HL-60 (cell line): ENCODE measurements around the gene SORBS2.

Source experiments
- DNase-seq, 2 experiments: peaks; one replicate each; pipeline ENCODE4 v3.0.0-alpha.2; 2010 to 2020; ENCODE audit warnings: low read depth in 1 of 2, low spot score in 1 of 2
- H3K27ac ChIP-seq: fragments of 250-450 bp; sonication (Bioruptor Pico); replicated peaks from 2 replicates; pipeline ENCODE4 v1.5.1; 2020; ENCODE audit warnings: mild to moderate bottlenecking, moderate library complexity
- H3K27me3 ChIP-seq: fragments of 250-450 bp; sonication (Bioruptor Pico); 2 replicates; pipeline ENCODE4 v1.5.1; 2021; ENCODE audit warnings: mild to moderate bottlenecking, moderate library complexity; ENCODE audit not compliant: insufficient read depth, poor library complexity, severe bottlenecking
- H3K4me3 ChIP-seq: replicated peaks from 2 replicates; pipeline ENCODE4 v1.5.1; 2011; ENCODE audit warnings: mild to moderate bottlenecking, control low read depth, low read length; ENCODE audit not compliant: insufficient read depth
- CTCF ChIP-seq: IDR thresholded peaks from one replicate; pipeline ENCODE4 v1.5.1; 2011; ENCODE audit warnings: low read length, control low read depth, inconsistent platforms; ENCODE audit not compliant: insufficient read depth
- GABPA ChIP-seq: IDR thresholded peaks from 2 replicates; pipeline ENCODE4 v1.6.1; 2012; ENCODE audit warnings: low read depth
- POLR2AphosphoS5 ChIP-seq: IDR thresholded peaks from 2 replicates; pipeline ENCODE4 v1.6.1; 2012; ENCODE audit warnings: low read depth
- REST ChIP-seq: IDR thresholded peaks from 2 replicates; pipeline ENCODE4 v1.6.1; 2012; ENCODE audit warnings: low read depth; ENCODE audit not compliant: insufficient replicate concordance
- SPI1 ChIP-seq: IDR thresholded peaks from 2 replicates; pipeline ENCODE4 v1.6.1; 2012; ENCODE audit warnings: low read depth, mild to moderate bottlenecking, borderline replicate concordance

The SORBS2 gene

GRCh38 chr4:185700048-185700447, 111.9 kb downstream of the SORBS2 start:
- H3K4me3 ChIP-seq, result no peak overlapping the region
- DNase-seq, result no peak
- no peaks in the 10 kb centered on the region for H3K27me3 ChIP-seq
- no peak overlapping the region for H3K27ac ChIP-seq
- TF ChIP-seq CTCF (no peak), POLR2AphosphoS5 (no peak), GABPA (no peak), REST (no peak), SPI1 (no peak)

DNA sequence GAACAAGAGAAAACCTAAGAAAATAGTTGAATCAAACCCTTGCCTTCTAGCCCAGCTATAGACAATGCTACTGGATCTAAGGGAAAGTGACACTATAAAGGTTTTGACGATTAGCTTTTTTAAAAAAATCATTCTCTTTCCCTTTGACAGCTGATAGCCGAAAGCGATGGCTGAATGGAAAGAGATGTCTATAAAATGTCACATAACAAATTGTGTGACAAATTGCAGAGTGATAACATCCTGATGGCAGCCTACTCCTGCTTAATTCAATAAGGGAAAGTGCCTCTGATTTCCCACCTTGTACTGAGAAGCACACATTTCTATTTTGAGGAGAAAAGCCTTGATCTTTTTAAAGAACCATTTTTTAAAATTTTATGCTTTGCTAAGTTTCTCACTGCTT, 114.5 kb downstream of the SORBS2 start:
- no peak for TF ChIP-seq GABPA
- no peak for TF ChIP-seq CTCF
- TF ChIP-seq REST, result no peak
- no peak for TF ChIP-seq SPI1
- no peak for TF ChIP-seq POLR2AphosphoS5
- no peak overlapping the region for H3K27ac ChIP-seq

GRCh38 chr4:185695743-185696142, 116.3 kb downstream of the SORBS2 start:
- TF ChIP-seq GABPA, result no peak
- TF ChIP-seq REST, result no peak
- peaks cover 4% of the 10 kb centered on the region for H3K27me3 ChIP-seq
- no peak overlapping the region for H3K27ac ChIP-seq
- no peak for DNase-seq
- H3K4me3 ChIP-seq, result no peak overlapping the region

More for the DNA sequence above, 114.5 kb downstream of the SORBS2 start:
- no peak for DNase-seq
- peaks cover 4% of the 10 kb centered on the region for H3K27me3 ChIP-seq
- H3K4me3 ChIP-seq, result no peak overlapping the region
